HEK293T (cell line): ENCODE data around the gene PAPPA2.

ENCODE experiments used
- ARNT ChIP-seq: fragments of 450-650 bp; IDR thresholded peaks from 2 replicates; pipeline ENCODE4 v1.6.1; 2017; ENCODE audit warnings: mild to moderate bottlenecking
- LEF1 ChIP-seq: fragments of 450-650 bp; IDR thresholded peaks from 2 replicates; pipeline ENCODE4 v1.6.1; 2017; ENCODE audit warnings: mild to moderate bottlenecking, borderline replicate concordance
- NFRKB ChIP-seq: fragments of 450-650 bp; IDR thresholded peaks from 2 replicates; pipeline ENCODE4 v1.6.1; 2016; ENCODE audit warnings: mild to moderate bottlenecking, moderate library complexity
- SP1 ChIP-seq: fragments of 450-650 bp; IDR thresholded peaks from 2 replicates; pipeline ENCODE4 v1.6.1; 2017
- ZNF384 ChIP-seq: fragments of 450-650 bp; IDR thresholded peaks from 2 replicates; pipeline ENCODE4 v1.6.1; 2016

DNA sequence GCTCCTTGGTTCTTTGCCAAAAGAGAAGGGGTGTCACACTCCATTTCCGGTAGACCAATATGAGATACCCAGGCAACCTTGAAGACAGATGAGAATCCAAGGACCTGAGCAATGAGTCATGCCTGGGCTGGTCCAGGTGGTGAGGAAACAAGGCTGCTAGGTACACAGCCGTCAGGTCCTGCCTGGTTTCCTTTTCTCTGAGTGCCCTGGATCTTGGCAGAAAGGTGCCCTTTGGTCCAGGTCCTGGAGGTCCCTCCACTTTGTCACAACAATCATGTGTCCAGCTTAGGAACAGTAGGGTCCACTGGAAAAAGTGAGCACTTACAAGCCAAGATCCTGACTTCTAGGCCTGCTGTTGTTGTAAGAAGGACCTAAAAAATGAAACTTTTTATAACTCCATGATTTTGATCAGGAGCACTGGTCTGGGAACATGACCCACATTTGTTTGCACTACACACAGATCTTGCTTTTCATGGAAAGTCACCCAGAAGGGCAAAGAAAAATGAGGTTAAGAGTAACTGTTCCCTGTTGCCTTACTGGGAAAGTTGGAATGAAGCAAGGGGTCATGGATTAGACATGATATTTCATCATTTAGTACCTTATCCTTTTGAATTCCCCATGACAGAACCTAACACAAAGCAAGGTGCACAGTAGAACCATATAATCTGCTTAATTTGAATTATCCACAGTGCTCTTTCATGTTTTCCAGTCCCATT is 94.7 kb downstream of the PAPPA2 start:
- TF ChIP-seq ARNT: no peak
- TF ChIP-seq SP1: no peak
- no peak for TF ChIP-seq NFRKB
- TF ChIP-seq ZNF384: no peak
- TF ChIP-seq LEF1: no peak
